ENCODE data around the gene PARD3. TPM values are rescaled to one million over a fixed set of nuclear protein-coding genes. Genes with fewer than 3 reads are reported as not detected.

The PARD3 gene
- total RNA-seq, 1 experiment from 2014 or later: 46.3 TPM

- peaks cover 17% of the 10 kb centered on the region in 2 experiments for H3K4me1 ChIP-seq (ENCODE audit: control insufficient read depth in 1 of 2, insufficient read depth in 2 of 2, low read length in 2 of 2)
- DNase-seq (ENCODE audit: low read depth, low spot score) (no peak), ATAC-seq (no peak)
- POLR2A ChIA-PET: no interaction called here
- no peaks in the 10 kb centered on the region for H3K27me3 ChIP-seq (ENCODE audit: insufficient read depth, low read length)
- CTCF ChIA-PET: no interaction called here
- TF ChIP-seq YY1 (IDR thresholded peaks at IDR 0.05; ENCODE audit: extremely low read depth, insufficient replicate concordance, low read depth, low read length) (no peak), ATF3 (IDR thresholded peaks at IDR 0.05) (no peak), FOSL1 (IDR thresholded peaks at IDR 0.05; ENCODE audit: low read depth) (no peak), CTCF (IDR thresholded peaks at IDR 0.05 in 2 of 3, conservative IDR thresholded peaks at IDR 0.05 in 1 of 3; ENCODE audit: borderline replicate concordance in 1 of 3, insufficient read depth in 1 of 3, low read depth in 2 of 3, low read length in 2 of 3) (no peak), SRF (IDR thresholded peaks at IDR 0.05; ENCODE audit: low read depth) (no peak), ZFX (IDR thresholded peaks at IDR 0.05) (no peak), ZNF274 (IDR thresholded peaks at IDR 0.05; ENCODE audit: low read depth, low read length) (no peak), EGR1 (IDR thresholded peaks at IDR 0.05; ENCODE audit: low read depth) (no peak)
- H3K79me2 ChIP-seq (ENCODE audit: insufficient read depth, low read length): peaks cover 85% of the 10 kb centered on the region
- H3K9me2 ChIP-seq (ENCODE audit: insufficient read depth): no peaks in the 10 kb centered on the region
- H3K9me3 ChIP-seq (ENCODE audit: control insufficient read depth in 1 of 2, insufficient read depth in 1 of 2, low read depth in 1 of 2, low read length in 2 of 2): no peaks in the 10 kb centered on the region
- H2AFZ ChIP-seq (ENCODE audit: low read depth, low read length, poor library complexity, severe bottlenecking): no peak overlapping the region
- H3K4me2 ChIP-seq (ENCODE audit: low read length): no peak overlapping the region
- H3K36me3 ChIP-seq (ENCODE audit: control insufficient read depth in 1 of 2, insufficient read depth in 2 of 2, low read length in 2 of 2): no peaks in the 10 kb centered on the region
- no peak overlapping the region for H3K27ac ChIP-seq (ENCODE audit: low read depth, low read length)
- H3K9ac ChIP-seq (ENCODE audit: low read length): no peak overlapping the region
- no TSS peak for BruUV-seq (replicated peaks)
- no peak overlapping the region for H3K4me3 ChIP-seq (replicated peaks in 1 of 2; ENCODE audit: low read depth in 1 of 2, low read length in 2 of 2)
- intact Hi-C loops (cut with micrococcal nuclease): no loop called here
- H4K20me1 ChIP-seq (ENCODE audit: insufficient read depth): peaks cover under 1% of the 10 kb centered on the region; the same call in 1 of the 2 replicates
- RAD21 ChIA-PET (ENCODE audit: low non-redundant PET in 1 of 2, low total read pairs in 2 of 2, uncharacterized antibody in 2 of 2, unreplicated experiment in 2 of 2): no interaction called here
Observed at GRCh38 chr10:34809796-34810195, 5.3 kb downstream of the PARD3 start.

All from HCT116 (cell line).